SK-N-SH treated with all-trans-retinoic acid at 6 μM for 48 hours (cell line): Measurements from ENCODE around the gene OTOF.

Experiments used
- ARNTL ChIP-seq: fragments of 450-650 bp; formaldehyde crosslinking; IDR thresholded peaks from 2 replicates; pipeline ENCODE4 v1.5.0; 2020; ENCODE audit warnings: low read depth, mild to moderate bottlenecking, moderate library complexity, borderline replicate concordance
- CSDC2 ChIP-seq: fragments of 250-450 bp; sonication (Bioruptor Pico); IDR thresholded peaks from 2 replicates; pipeline ENCODE4 v1.5.0; 2020; ENCODE audit warnings: mild to moderate bottlenecking, moderate library complexity
- CSRNP3 ChIP-seq: fragments of 250-450 bp; sonication (Bioruptor Pico); IDR thresholded peaks from 2 replicates; pipeline ENCODE4 v1.5.1; 2021; ENCODE audit warnings: mild to moderate bottlenecking, moderate library complexity
- ESRRG ChIP-seq: fragments of 250-450 bp; sonication (Bioruptor Pico); IDR thresholded peaks from 2 replicates; pipeline ENCODE4 v1.6.1; 2021; ENCODE audit warnings: mild to moderate bottlenecking
- PATZ1 ChIP-seq: fragments of 250-450 bp; sonication (Bioruptor Pico); IDR thresholded peaks from 2 replicates; pipeline ENCODE4 v1.8.0; 2020; ENCODE audit warnings: mild to moderate bottlenecking, moderate library complexity, borderline replicate concordance
- RARB ChIP-seq: fragments of 250-450 bp; sonication (Bioruptor Pico); IDR thresholded peaks from 2 replicates; pipeline ENCODE4 v1.8.0; 2021; ENCODE audit warnings: mild to moderate bottlenecking, moderate library complexity
- ZFP3 ChIP-seq: fragments of 250-450 bp; sonication (Bioruptor Pico); IDR thresholded peaks from 2 replicates; pipeline ENCODE4 v1.5.0; 2020; ENCODE audit warnings: mild to moderate bottlenecking, moderate library complexity
- ZNF565 ChIP-seq: fragments of 450-650 bp; formaldehyde crosslinking; conservative IDR thresholded peaks from 2 replicates; pipeline ENCODE4 v1.5.0; 2020; ENCODE audit warnings: low read depth, mild to moderate bottlenecking, moderate library complexity
- TF ChIP-seq, protein P1 (sequence below): fragments of 250-450 bp; sonication (Bioruptor Pico); IDR thresholded peaks from 2 replicates; pipeline ENCODE4 v1.5.0; 2020; ENCODE audit warnings: mild to moderate bottlenecking, moderate library complexity

DNA sequence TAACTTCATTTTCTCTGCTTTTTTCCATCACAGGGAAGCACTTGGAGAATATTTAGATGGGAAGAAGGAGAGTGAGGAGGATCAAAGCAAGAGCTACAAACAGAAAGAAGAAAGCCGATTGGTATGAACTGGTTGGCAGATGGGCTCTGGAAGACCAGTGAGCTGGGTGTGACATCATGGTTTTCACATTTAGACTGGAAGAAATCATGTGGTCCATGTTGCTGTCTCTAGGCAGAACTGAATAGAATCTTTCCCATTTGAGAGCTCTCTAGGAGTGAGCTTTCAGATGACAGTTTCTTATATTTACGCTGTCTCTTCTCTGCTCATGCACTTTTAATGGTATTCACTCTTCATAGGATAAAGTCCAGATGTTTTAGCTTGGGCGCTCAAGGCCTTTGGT is 63.6 kb downstream of the OTOF start:
- TF ChIP-seq ZNF565 (no peak), CSDC2 (CRISPR knock-in tag) (no peak), PATZ1 (CRISPR knock-in tag) (no peak), RARB (CRISPR knock-in tag) (no peak), ARNTL (CRISPR knock-in tag) (no peak), ZFP3 (CRISPR knock-in tag) (no peak), CSRNP3 (CRISPR knock-in tag) (no peak), ESRRG (CRISPR knock-in tag) (no peak)
- TF ChIP-seq, protein P1, sequence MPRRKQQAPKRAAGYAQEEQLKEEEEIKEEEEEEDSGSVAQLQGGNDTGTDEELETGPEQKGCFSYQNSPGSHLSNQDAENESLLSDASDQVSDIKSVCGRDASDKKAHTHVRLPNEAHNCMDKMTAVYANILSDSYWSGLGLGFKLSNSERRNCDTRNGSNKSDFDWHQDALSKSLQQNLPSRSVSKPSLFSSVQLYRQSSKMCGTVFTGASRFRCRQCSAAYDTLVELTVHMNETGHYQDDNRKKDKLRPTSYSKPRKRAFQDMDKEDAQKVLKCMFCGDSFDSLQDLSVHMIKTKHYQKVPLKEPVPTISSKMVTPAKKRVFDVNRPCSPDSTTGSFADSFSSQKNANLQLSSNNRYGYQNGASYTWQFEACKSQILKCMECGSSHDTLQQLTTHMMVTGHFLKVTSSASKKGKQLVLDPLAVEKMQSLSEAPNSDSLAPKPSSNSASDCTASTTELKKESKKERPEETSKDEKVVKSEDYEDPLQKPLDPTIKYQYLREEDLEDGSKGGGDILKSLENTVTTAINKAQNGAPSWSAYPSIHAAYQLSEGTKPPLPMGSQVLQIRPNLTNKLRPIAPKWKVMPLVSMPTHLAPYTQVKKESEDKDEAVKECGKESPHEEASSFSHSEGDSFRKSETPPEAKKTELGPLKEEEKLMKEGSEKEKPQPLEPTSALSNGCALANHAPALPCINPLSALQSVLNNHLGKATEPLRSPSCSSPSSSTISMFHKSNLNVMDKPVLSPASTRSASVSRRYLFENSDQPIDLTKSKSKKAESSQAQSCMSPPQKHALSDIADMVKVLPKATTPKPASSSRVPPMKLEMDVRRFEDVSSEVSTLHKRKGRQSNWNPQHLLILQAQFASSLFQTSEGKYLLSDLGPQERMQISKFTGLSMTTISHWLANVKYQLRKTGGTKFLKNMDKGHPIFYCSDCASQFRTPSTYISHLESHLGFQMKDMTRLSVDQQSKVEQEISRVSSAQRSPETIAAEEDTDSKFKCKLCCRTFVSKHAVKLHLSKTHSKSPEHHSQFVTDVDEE, result no peak
